M059J (cell line): Measurements from ENCODE around the gene MAPK8IP2. TPM values are rescaled to one million over a fixed set of nuclear protein-coding genes. Genes with fewer than 3 reads are reported as not detected.

ENCODE experiments used
- DNase-seq: peaks from one replicate; pipeline ENCODE4 v3.0.0-alpha.2; 2012; ENCODE audit warnings: low read depth
- total RNA-seq: library from RNA; depleted of rRNA; stranded (reverse); fragments of >200 nt; shearing (Covaris generic); gene quantifications from 2 replicates; pipeline ENCODE4 v1.2.3, GENCODE V29; 2014; rRNA removed

The MAPK8IP2 gene
- 0.10 and 0.74 TPM in 2 replicates for total RNA-seq

- DNase-seq, result no peak
Measured at GRCh38 chr22:50600538-50600937, at the start of gene MAPK8IP2. MAPK8IP2 (plus strand) TSS chr22:50600793; CDS start chr22:50600819, 26 bp downstream.

DNA sequence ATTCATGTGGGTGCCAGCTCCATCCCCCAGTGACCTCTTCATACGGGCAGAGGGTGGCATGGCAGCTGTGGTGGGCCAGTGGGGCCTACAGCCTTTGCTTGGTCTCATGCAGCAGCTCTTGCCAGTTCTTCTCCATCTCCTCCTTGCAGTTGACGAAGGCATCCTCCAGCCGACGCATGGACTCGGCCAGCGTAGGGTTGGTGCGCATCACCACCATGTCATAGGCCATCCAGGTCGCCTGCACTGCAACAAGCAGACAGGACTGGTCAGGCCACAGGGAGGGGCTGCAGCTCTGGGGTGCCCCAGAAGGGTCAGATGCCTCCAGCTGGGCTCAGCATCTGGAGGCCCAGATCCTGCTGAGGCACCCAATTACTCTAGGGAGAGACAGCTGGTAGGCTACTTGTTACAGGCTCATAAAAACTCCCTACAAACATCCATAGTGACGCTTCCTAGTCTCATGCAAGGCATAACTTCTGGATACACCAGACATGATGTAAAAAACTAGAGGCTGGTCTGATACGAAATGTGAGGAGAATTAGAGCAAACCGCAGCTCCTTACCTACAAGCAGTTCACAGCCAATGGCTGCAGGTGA is 49.3 kb upstream of the MAPK8IP2 start:
- no peak for DNase-seq

DNA sequence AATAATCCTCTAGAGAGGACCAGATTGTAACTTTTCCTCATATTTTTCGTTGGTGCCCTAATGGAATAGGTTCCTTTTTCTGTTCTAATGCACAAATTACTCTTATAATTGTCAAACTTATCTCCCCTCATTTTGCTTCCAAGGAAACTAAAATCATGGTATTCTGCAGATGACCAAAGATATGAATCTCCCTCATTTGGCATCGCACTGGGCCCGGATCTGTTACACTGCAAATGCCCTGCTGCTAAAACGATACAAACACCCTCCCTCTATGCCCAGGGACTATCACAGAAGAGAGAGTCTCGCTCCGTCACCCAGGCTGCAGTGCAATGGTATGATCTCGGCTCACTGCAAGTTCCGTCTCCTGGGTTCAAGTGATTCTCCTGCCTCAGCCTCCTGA is 47.3 kb upstream of the MAPK8IP2 start:
- DNase-seq, result no peak

DNA sequence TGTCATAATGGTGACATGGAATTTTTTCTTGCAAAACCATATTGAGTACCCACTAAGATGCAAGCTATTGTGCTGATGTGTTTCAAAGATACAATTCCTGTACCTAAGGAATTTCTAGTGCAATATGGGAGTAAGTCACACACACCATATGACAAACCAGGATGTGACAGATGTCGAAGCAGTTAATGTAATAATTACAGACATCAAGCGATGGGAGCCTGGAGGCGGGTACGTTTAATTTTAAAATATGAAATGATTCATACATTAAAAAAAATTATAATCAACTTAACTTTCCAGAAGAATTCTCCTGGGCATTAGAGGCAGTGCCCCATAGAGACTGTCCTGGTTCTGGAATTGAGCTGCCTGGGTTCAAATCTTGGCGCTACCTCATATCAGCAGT is 43.9 kb upstream of the MAPK8IP2 start:
- no peak for DNase-seq

GRCh38 chr22:50560034-50560433 is 40.6 kb upstream of the MAPK8IP2 start:
- no peak for DNase-seq

- DNase-seq, result no peak
Measured at GRCh38 chr22:50561401-50562358, 38.9 kb upstream of the MAPK8IP2 start.

DNA sequence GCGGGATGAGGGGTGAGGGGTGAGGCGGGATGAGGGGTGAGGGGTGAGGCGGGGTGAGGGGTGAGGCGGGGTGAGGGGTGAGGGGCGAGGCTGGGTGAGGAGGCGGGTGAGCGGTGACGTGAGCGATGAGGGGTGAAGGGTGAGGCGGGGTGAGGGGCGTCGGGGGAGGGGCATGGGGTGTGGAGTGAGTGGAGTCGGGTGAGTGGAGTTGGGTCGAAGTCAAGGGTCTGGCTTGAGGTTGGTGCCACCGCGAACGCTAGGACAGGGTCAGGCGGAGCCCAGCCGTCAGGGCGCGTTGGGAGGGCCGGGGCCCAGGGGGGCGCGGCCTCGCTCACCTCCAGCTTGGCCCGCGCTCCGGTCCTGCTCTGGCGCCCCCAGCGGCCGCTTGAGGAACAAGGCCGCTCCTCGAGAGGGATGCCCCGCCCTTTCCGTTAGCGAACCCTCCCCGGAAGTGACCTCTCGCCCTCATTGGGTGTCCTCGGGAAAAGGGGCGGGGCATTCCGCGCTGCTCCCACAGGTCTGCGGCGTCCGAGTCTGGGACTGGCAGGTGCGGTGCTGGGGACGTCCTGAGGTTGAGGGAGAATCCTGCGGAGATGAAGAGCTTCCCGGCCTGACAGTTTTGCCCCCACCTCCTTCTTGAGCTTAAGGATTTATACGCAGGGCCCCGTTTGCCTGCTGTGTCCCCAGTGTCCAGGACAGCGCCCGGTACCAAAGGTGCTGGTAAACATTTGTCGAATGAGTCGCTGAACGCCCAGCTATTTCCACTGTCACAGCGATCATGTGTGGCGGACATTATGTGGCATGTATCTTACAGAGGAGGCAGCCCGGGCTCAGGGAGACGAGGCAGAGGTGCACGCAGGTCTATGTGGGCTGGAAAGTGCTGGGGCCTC is 37.8 kb upstream of the MAPK8IP2 start, which contains the start of gene SYCE3:
Gene SYCE3, minus strand, starts transcription at position 397 of the 890 bp plus-strand sequence. CDS start 6,514 bp downstream, outside the sequence.
- peak; percentile 89 for DNase-seq

GRCh38 chr22:50563413-50564160 is 37.0 kb upstream of the MAPK8IP2 start:
- DNase-seq, result no peak

DNA sequence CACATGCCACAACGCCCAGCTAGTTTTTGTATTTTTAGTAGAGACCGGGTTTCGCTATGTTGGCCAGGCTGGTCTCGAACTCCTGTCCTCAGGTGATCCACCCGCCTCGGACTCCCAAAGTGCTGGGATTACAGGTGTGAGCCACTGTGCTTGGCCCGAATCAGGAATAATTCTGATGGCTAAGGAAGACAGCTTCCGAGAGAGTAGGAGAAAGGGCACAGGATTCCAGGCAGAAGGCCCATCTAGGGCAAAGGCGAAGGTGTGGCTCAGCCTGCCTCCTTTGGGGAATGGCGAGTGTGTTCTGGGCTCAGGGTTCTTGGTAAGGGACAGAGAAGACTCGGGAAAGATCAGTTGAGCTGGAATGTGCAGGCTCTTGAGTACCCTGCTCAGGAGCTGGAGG is 36.3 kb upstream of the MAPK8IP2 start:
- no peak for DNase-seq

GRCh38 chr22:50567721-50568252 is 32.8 kb upstream of the MAPK8IP2 start:
- no peak for DNase-seq

DNA sequence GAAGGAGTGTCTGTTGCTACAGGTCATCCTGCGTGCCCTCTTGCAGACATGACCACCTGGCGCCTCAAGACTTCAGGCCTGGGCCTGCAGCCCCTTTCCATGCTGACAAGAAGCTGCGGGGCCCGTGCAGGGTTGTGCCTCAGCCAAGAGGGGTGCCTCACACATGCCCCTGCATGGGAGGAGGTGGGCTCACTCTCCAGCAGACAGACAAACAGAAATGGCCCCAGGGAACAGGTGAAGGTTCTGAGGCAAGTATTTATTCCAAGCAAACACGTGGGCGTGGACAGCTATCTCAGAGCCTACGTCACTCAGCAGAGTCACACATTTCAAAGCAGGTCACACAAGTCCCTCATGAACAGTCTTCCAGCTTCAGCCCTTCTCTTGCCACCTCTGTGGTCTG is 32.0 kb upstream of the MAPK8IP2 start:
- DNase-seq, result no peak

DNA sequence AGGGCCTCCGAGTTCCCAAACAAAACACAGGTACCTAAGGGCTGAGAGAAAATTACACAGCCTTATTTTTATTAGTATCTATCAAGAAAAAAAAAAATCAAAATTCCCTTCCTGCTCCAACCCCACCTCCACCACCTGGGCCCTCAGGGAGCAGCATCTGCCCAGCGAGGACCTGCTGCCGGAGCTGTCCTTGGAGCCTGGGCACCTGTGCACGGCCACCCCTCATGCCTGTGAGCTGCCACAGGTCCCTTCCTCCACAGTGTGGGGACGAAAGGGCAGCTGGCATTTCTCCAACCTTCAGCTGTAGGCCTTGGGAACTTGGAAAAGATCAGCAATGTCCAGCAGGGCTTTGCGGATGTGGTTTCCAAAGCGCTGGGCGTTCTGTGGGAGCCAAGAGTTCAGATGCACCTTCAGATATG is 31.5 kb upstream of the MAPK8IP2 start:
- no peak for DNase-seq

DNA sequence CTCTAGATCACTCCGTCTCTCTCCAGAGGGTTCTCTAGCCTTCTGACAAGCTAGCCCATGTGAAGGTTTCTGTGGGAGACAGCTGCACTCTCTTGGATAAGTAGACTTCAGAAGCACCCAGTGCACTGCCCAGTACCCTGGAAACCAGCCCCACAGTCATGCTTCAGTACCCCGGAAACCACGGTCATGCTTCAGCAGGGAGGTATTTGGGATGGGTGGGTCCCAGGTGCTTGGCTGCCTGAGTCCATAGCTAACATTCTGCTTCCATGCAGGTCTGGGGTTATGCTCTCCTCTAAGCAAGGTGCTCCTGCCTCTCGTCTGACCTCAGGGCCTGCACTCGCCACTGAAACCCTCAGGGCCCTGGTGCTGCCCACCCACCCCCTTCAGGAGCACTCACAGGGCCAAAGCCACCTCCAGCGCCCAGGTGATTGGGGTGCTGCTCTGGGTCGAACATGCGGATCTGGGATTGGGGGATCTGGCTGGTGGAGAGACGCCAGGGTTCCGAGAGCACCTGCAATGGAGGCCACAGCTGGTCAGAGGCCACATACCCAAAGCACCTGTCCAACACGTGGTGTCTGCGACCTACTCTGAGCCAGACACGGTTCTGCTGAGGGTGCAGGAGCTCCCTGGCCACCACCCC is 30.6 kb upstream of the MAPK8IP2 start:
- no peak for DNase-seq

GRCh38 chr22:50570861-50571260 is 29.7 kb upstream of the MAPK8IP2 start:
- DNase-seq, result no peak

- DNase-seq, result no peak
Measured at GRCh38 chr22:50571264-50572175, 29.1 kb upstream of the MAPK8IP2 start.

DNA sequence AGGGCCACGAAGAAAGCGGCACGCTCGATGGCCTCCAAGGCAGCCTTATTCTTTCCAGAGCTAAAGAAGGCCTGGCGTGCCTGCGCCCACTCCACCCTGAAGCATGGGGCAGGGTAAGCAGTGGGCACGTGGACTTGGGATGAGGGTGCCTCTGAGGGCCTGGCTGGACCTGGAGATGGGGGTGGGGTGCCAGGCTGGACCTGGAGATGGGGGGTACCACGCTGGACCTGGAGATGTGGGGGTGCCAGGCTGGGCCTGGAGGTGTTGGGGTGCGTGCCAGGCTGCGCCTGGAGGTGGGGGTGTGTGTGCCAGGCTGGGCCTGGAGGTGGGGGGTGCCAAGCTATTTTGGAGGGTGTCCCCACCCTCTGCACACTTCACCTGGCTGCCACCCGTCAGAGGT is 27.6 kb upstream of the MAPK8IP2 start:
- no peak for DNase-seq

DNA sequence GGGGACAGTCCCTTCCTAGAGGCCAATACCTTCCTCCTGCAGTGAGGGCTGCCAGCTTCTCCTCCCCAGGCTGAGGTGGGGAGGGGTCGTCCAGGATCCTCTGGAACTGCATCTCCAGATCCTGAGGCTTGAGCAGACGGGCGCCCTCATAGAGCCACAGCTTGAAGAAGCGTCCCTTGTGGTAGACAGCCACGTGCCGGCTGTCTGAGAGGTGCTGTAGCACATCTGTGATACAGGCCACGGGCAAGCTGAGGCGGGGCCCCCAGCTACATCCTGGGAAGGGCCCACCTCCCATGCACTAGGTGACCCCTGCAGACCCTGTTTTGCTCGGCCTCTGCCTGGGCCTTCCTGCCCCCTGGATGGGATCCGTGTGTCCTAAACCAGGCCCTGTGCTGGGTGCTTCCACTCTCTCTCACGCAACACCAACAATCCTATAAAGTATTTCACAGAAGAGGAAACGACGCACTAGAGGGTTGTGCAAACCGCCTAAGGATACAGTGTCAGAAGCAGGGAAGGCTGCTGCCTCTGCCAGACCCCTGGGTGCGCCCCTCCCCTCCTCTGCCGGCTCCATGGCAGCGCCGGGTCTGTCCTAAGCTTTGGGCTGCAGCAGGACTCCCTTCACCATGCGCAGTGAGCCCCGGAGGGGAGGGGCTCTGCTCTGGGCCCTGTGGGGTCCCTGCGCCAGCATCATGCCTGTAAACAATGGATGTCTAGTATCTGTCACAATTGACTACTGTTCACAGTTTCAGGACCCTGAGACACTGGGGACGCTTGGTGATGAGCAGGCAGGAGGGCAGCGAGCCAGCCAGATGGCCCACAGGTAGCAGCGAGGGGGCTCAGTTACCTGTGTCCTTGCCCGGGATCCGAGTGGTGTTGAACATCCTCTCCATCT is 26.9 kb upstream of the MAPK8IP2 start:
- no peak for DNase-seq

GRCh38 chr22:50574383-50574755 is 26.2 kb upstream of the MAPK8IP2 start:
- no peak for DNase-seq
